GM21737 (cell line): Measurements from ENCODE around the gene CRYBB1.

Source experiments
- ATAC-seq: cut with Tn5 transposase; IDR thresholded peaks from one replicate; pipeline ENCODE4 v1.9.1; 2021; ENCODE audit warnings: mild to moderate bottlenecking, moderate library complexity; ENCODE audit not compliant: unreplicated experiment

Gene CRYBB1

DNA sequence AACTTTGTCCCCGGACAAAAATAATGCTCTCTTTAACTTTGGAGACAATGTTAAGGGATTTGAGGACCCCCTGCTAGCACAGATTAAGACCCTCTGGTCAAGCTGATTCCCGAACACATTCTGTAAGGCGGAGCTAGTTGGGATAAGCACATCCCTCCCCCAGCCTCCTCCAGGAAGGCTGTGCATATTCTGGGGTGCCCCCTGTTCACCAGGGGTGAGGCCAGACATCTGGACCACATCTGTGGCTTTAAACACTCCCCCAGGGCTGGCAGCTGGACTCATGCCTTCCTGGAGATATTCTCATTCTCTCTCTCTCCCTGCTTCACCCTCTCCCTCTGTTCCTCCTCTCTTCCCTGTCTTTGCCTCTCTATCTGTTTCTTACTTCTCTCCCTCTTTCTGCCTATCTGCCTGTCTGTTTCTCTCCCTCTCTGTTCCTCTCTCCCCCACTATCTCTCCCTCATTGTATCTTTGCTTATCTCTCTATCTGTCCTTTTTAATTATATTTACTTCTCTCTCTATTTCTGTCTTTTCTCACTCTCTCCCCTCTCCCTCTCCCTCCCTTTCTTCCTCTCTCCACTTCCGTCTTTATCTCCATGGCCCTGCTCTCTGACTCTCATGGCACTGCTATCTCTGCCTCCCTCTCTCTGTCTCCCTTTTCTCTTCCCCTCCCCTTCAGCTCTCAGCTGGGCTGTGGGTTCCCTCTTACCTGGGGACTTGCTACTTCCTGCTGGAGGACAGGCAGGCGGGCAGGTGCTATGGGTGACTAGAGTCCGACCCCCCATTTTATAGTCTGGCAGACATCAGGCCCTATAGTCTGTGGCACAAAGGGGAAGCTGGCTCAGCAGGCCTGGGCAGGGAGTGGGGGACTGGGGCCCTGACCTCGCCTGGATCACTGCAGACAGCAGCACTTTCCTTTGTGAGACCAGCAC, at the start of gene CRYBB1:
TSS of gene CRYBB1 (minus strand) at position 757 of the 929 bp plus-strand sequence. CDS start 1,708 bp downstream, outside the sequence.
- no peak for ATAC-seq

DNA sequence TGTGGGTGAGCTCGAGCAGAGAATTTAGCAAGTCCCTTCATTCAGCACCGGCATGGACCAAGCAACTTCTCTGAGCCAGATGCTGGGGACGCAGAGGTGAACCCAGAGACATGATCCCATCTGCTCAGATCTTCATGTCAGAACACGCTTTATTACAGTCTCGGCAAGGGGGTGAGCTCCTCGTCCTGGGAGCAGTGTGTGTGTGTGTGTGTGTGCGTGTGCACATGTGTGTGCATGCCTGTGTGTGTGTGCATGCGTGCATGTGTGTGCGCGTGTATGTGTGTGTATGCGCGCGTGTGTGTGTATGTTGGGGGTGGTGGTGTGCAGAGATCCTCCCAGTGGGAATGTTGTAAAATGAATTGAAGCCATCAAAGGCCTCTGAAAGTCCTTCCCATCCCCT, 49.3 kb upstream of the CRYBB1 start:
- ATAC-seq = no peak

DNA sequence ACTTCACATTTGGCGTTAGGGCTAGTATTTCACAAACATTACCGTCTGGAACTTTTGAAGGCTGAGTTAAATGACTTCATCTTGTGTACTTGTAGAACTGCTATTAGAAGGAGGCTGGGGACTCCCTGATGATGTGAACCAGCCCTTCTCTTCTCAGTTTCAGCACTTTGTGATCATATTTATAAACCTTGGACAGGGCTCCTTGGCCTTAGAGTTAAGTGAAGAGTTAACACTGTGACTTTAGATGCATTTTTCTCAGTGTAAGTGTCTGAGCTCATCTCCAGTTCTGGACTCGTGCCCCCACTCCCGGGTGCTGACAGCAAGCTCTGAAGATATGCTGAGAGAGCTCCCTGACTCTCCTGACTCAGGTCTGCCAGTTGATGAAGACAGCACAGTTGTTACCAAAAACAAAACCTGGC, 48.0 kb upstream of the CRYBB1 start:
- ATAC-seq = no peak

DNA sequence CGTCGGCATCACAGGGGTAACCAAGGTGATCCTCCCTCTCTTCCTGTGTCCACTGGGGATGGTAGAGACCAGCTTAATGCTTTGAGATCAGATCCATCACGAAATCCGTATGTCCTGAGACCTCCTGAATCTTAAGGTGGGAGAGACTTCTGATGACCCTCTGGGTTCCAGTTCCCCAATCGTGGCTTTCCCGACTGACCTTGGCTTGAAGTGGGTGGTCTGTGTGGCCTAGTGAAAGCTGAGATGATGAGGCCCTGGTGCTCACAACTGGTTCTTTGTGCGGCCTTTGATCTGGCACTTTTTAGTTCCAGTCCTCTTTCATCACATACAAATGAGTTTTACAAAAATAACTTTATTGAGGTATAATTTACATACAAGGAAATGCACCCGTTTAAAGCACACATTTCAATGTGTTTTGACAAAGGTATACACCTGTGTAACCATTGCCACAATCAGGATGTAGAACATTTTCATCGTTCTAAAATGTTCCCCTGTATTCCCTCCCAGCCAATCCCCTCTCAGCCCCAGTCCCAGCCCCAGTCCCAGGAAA, 45.6 kb upstream of the CRYBB1 start:
- ATAC-seq = no peak

- no peak for ATAC-seq
These were observed 44.3 kb upstream of the CRYBB1 start for GRCh38 chr22:26662160-26662559.

GRCh38 chr22:26660961-26661578, 43.2 kb upstream of the CRYBB1 start:
- ATAC-seq = no peak

DNA sequence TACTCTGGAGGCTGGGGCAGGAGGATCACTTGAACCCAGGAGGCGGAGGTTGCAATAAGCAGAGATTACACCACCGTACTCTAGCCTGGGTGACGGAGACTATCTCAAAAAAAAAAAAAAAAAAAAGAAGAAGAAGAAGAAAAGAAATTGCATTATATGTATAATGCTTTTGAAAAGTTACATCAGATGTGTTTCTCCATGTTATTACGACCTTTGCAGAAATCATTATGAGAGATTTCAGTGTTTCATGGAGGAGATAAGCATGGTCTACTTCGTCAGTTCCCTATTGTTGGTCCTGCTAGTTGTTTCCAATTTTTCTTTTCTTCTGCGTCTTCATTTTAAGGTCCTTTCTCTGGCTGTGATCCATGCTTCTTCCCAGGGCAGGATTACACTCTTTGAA, 42.5 kb upstream of the CRYBB1 start:
- ATAC-seq = no peak

GRCh38 chr22:26658671-26659478, 41.0 kb upstream of the CRYBB1 start:
- ATAC-seq = peak; percentile 69

GRCh38 chr22:26658161-26658560, 40.3 kb upstream of the CRYBB1 start:
- no peak for ATAC-seq

- peak; percentile 53 for ATAC-seq
These were observed 39.3 kb upstream of the CRYBB1 start, which contains the start of gene MIAT for GRCh38 chr22:26656891-26657851. Gene MIAT, plus strand, starts transcription at chr22:26657588.

DNA sequence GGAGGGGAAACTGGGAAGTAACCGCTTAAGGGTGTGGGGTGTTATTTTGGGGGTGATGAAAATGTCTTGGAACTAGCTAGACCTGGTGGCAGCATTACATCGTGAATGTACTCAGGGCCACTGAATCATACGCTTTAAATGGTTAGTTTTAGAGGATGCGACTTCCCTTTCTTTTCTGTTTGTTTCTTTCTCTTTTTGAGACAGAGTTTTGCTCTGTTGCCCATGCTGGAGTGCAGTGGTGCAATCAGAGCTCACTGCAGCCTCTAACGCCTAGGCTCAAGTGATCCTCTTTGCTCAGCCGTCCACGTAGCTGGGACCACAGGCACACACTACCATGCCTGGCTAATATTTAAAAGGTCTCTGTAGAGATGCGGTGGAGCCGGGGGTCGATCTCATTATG, 34.0 kb upstream of the CRYBB1 start:
- ATAC-seq = no peak

DNA sequence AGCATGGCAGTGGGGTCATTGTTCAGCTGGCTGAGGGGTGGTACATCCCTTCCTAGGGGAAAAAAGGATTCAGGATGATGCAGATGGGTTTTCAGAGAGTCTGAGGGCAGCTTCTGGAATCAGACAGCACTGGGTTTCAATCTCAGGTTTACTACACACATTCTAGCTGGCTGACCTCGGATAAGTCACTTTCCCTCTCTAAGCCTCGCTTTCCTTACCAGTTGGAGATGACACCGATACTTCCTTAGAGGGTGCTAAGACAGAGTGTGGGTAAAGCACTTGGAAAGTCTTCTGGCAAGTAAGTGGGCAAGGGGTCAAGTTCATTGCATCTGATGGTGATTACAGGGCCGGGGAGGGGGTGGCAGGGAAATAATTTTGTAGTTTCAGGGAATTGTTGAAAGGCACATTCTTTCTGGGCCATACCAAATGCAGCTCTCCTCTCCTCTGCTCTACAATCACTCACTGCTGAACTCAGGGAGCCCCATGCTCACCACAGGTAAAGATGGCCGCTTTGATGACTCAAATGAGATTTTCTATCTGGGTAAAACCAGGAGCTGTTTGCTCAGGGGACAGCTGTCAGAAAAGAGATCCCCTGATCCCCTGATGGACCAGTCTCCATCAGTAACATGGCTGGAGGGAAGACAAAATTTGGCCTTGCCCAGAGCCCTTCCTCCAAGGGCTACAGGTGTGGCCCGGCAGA, 33.0 kb upstream of the CRYBB1 start:
- no peak for ATAC-seq

DNA sequence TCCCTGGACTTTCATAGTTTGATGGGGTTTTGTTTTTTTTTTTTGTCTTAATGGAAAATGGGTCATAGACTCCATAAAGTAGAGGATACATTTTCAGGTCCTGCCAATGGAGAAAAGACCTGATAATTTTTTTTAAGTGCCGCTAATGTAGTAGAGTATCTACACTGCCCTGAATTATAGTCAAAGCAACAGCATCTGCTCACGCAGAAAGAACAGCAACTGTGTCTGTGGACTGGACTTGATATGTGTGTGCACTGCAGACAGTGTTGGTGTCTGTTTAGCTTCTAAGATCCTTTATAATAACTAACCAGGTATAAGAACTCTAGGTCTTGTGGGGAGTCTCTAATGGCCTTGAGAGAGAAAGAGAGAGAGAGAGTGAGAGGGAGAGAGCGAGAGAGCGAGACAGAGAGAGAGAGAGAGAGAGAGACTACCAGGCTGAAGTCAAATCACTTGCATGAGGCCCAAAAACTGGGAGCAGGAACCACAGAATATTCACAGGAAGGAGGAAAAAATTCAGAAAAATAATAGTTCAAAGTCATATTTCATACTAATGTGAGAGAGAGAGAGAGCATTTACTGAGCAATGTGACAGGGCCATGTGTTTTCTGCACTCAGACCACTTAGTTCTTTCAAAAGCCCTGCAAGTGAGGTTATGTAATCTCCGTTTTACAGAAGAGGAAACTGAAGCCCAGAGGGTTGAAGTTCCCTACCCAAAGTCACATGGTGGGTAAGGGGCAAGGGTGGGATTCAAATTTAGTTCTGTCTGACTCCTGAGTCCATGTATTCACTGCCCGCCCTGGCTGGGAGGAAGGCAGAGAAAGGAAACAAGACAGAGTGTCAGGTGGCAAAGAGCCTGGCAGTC, 30.9 kb upstream of the CRYBB1 start:
- no peak for ATAC-seq

DNA sequence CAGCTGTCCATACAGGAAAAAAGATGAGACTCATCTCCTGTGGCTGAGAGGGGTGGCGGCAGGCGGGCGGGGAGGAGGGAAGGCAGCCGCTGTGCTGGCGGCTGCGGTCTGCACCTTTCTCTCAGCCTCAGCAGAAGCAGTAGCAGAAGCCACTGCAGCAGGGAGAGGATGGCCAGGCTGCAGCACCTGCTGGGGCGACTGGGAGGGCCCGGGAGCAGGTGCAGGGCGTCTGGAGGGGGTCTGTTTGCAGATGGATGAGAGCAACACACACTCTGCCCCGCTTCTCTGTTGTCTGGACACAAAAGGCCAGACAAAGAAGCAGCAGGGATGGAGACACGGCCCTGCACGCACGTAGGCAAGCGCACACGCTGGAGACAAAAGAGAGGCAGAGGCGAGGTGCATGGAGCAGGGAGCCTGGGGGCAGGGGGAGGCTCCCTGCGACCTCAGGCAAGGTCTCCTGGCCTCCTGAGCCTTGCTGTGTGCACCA, 30.2 kb upstream of the CRYBB1 start:
- no peak for ATAC-seq

- no peak for ATAC-seq
These were observed 28.3 kb upstream of the CRYBB1 start for GRCh38 chr22:26646158-26646557.

DNA sequence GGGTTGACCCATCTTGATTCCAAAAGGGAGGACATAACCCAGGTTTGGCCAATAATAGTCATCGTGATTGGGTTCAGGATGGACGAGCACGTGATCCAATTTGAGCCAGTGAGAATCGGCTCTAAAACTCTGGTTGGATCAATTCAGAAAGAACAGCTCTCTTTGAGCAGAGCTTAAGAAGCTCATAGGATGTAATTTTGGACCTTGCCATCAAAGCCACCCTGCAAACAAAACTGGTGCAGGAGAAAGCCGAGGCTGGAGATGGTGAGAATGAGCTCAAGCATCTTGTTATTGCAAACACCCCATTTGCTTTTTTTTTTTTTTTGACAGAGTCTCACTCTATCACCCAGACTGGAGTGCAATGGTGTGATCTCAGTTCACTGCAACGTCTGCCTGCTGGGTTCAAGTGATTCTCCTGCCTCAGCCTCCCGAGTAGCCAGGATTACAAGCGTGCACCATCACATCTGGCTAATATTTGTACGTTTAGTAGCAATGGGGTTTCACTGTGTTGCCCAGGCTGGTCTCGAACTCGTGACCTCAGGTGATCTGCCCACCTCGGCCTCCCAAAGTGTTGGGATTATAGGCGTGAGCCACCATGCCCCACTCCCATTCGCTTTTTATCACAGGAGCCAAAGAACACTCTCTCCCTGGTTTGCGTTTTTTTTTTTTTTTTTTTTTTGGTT, 25.7 kb upstream of the CRYBB1 start:
- ATAC-seq = no peak
